CD14-positive monocyte (primary cell): ENCODE data around the gene ABCC4. TPM values are rescaled to one million over a fixed set of nuclear protein-coding genes. Genes with fewer than 3 reads are reported as not detected.

Source experiments
- DNase-seq, 3 donors: peaks; one replicate each; pipeline ENCODE4 v3.0.0-alpha.2; 2011 to 2022
- H2AFZ ChIP-seq: 2 replicates; pipeline ENCODE4 v1.6.0; 2012; ENCODE audit warnings: mild to moderate bottlenecking, low read depth, low read length, inconsistent platforms; ENCODE audit not compliant: insufficient read depth, poor library complexity, severe bottlenecking
- H3K27ac ChIP-seq, 2 donors: 1 replicate in 1 of 2; 2 replicates in 1 of 2; pipeline ENCODE4 v1.5.1; 2012 to 2013; ENCODE audit warnings: low read length in 2 of 2, control low read depth in 1 of 2, inconsistent platforms in 1 of 2, low read depth in 1 of 2, mild to moderate bottlenecking in 1 of 2
- H3K27me3 ChIP-seq, 2 donors: one replicate each; pipeline versions ENCODE4 v1.6.0 to v1.6.1; 2011 to 2013; ENCODE audit warnings: low read length in 2 of 2; ENCODE audit not compliant: control insufficient read depth in 2 of 2, insufficient read depth in 2 of 2
- H3K36me3 ChIP-seq, 2 donors: replicated peaks in 1 of 2; 1 replicate in 1 of 2; 2 replicates in 1 of 2; pipeline versions ENCODE4 v1.5.1 to v1.6.1; 2012 to 2013; ENCODE audit warnings: low read length in 2 of 2, control low read depth in 1 of 2, inconsistent platforms in 1 of 2, mild to moderate bottlenecking in 1 of 2; ENCODE audit not compliant: insufficient read depth in 2 of 2, control insufficient read depth in 1 of 2
- H3K4me1 ChIP-seq, 2 donors: 1 replicate in 1 of 2; 2 replicates in 1 of 2; pipeline versions ENCODE4 v1.5.1 to v1.6.1; 2012 to 2013; ENCODE audit warnings: low read length in 2 of 2, control low read depth in 1 of 2, inconsistent platforms in 1 of 2, mild to moderate bottlenecking in 1 of 2, moderate library complexity in 1 of 2; ENCODE audit not compliant: insufficient read depth in 2 of 2, control insufficient read depth in 1 of 2
- H3K4me2 ChIP-seq: replicated peaks from 2 replicates; pipeline ENCODE3; 2012; ENCODE audit warnings: low read length, moderate library complexity, mild to moderate bottlenecking; ENCODE audit not compliant: poor library complexity, severe bottlenecking; ENCODE audit errors: extremely low read depth
- H3K4me3 ChIP-seq, 3 experiments: fragments of 200-600 bp in 1 of 3; sonication (generic) in 1 of 3; replicated peaks in 1 of 3; 1 replicate in 2 of 3; 2 replicates in 1 of 3; pipeline ENCODE4 v1.5.1; 2011 to 2013; ENCODE audit warnings: low read length in 3 of 3, mild to moderate bottlenecking in 3 of 3, control low read depth in 2 of 3, low read depth in 2 of 3, inconsistent platforms in 1 of 3, moderate library complexity in 1 of 3
- H3K79me2 ChIP-seq: 2 replicates; pipeline ENCODE4 v1.6.0; 2012; ENCODE audit warnings: mild to moderate bottlenecking, control low read depth, inconsistent platforms, low read length, moderate library complexity; ENCODE audit not compliant: insufficient read depth
- H3K9ac ChIP-seq: 2 replicates; pipeline ENCODE4 v1.6.0; 2017; ENCODE audit warnings: low read length, mild to moderate bottlenecking; ENCODE audit not compliant: insufficient read depth, poor library complexity, severe bottlenecking
- H3K9me3 ChIP-seq, 2 donors: replicated peaks in 1 of 2; 1 replicate in 1 of 2; 2 replicates in 1 of 2; pipeline versions ENCODE4 v1.5.1 to v1.6.1; 2012 to 2013; ENCODE audit warnings: low read length in 2 of 2, control low read depth in 1 of 2; ENCODE audit not compliant: control insufficient read depth in 1 of 2, insufficient read depth in 1 of 2
- H4K20me1 ChIP-seq: 2 replicates; pipeline ENCODE4 v1.6.0; 2012; ENCODE audit warnings: mild to moderate bottlenecking, low read length, control low read depth, moderate library complexity; ENCODE audit not compliant: insufficient read depth
- H3K27ac Mint-ChIP-seq, 7 donors: one replicate each; pipeline ENCODE4 v1.8.0; 2020; ENCODE audit warnings: mild to moderate bottlenecking in 7 of 7, mixed read lengths in 7 of 7, moderate library complexity in 6 of 7, inconsistent platforms in 2 of 7
- H3K27me3 Mint-ChIP-seq, 3 donors: one replicate each; pipeline ENCODE4 v1.8.0; 2021 to 2022; ENCODE audit warnings: low read depth in 3 of 3, mild to moderate bottlenecking in 3 of 3, mixed read lengths in 3 of 3, moderate library complexity in 3 of 3, inconsistent platforms in 1 of 3
- H3K36me3 Mint-ChIP-seq, 2 donors: one replicate each; pipeline ENCODE4 v1.8.0; 2020; ENCODE audit warnings: mixed read lengths in 2 of 2, inconsistent platforms in 1 of 2, mild to moderate bottlenecking in 1 of 2
- H3K4me1 Mint-ChIP-seq: one replicate; pipeline ENCODE4 v1.8.0; 2020; ENCODE audit warnings: mild to moderate bottlenecking, mixed read lengths
- H3K4me3 Mint-ChIP-seq, 2 donors: one replicate each; pipeline ENCODE4 v1.8.0; 2020; ENCODE audit warnings: mild to moderate bottlenecking in 2 of 2, mixed read lengths in 2 of 2, moderate library complexity in 1 of 2
- H3K9me3 Mint-ChIP-seq, 7 donors: one replicate each; pipeline ENCODE4 v1.8.0; 2020 to 2022; ENCODE audit warnings: mixed read lengths in 7 of 7, mild to moderate bottlenecking in 6 of 7, moderate library complexity in 6 of 7, inconsistent platforms in 2 of 7
- CTCF ChIP-seq: fragments of 200-600 bp; IDR thresholded peaks from one replicate; pipeline ENCODE4 v1.8.0; 2022; ENCODE audit warnings: antibody characterized with exemption, mild to moderate bottlenecking
- WGBS: methylation state at CpG from one replicate; pipeline ENCODE4 v1.1.5; 2013; ENCODE audit warnings: missing lambda C conversion rate; ENCODE audit not compliant: insufficient coverage; 5-methylcytosine and 5-hydroxymethylcytosine counted together
- intact Hi-C, 2 donors: fragments of 100-400 bp; cut with micrococcal nuclease; formaldehyde crosslinking; loops; one replicate each; pipeline versions ENCODE4 v1.15.0 to v1.15.1; 2023
- polyA plus RNA-seq, 3 donors: library from polyadenylated mRNA; depleted of rRNA in 1 of 3; unstranded in 2 of 3; stranded (reverse) in 1 of 3; fragments of 300-500 nt in 2 of 3; fragments of >200 nt in 1 of 3; fragmentation: Illumina TruSeq in 2 of 3; gene quantifications; 1 replicate in 2 of 3; 2 replicates in 1 of 3; pipeline ENCODE4 v1.2.3, GENCODE V29; 2012 to 2021

ABCC4 gene
- polyA plus RNA-seq, 3 donors, result 0.96 to 2.5 (median 1.7) TPM

- Mint-ChIP-seq H3K4me1 (no peaks in the 10 kb centered on the region), H3K4me3 (no peak overlapping the region), H3K36me3 (no peaks in the 10 kb centered on the region), H3K9me3 (no peaks in the 10 kb centered on the region), H3K27me3 (peaks cover 0 to 4% (median 0%) of the 10 kb centered on the region in 3 donors), H3K27ac (peak overlapping the region in 1 of 7 donors; percentile 41)
- TF ChIP-seq CTCF, result no peak
- no peaks in the 10 kb centered on the region for H4K20me1 ChIP-seq
- no peak overlapping the region for H3K9ac ChIP-seq
- no peak overlapping the region for H3K4me2 ChIP-seq
- no peaks in the 10 kb centered on the region for H3K4me1 ChIP-seq
- H3K4me3 ChIP-seq, result no peak overlapping the region
- no peak overlapping the region for H3K27ac ChIP-seq
- H3K27me3 ChIP-seq, result no peaks in the 10 kb centered on the region
- WGBS, result no CpG with 5 or more reads among the region's 1 CpG
- no peak for DNase-seq
- no peaks in the 10 kb centered on the region for H3K36me3 ChIP-seq
- H3K79me2 ChIP-seq, result no peaks in the 10 kb centered on the region
- intact Hi-C loops, result no loop called here
- H2AFZ ChIP-seq, result no peak overlapping the region
- H3K9me3 ChIP-seq, result no peaks in the 10 kb centered on the region
These were observed 245.0 kb downstream of the ABCC4 start for GRCh38 chr13:95056266-95056665.

- Histone ChIP-seq H3K79me2 (no peaks in the 10 kb centered on the region), H3K27me3 (no peaks in the 10 kb centered on the region), H3K4me1 (no peaks in the 10 kb centered on the region), H2AFZ (no peak overlapping the region), H3K36me3 (no peaks in the 10 kb centered on the region), H3K27ac (no peak overlapping the region), H3K4me2 (no peak overlapping the region), H4K20me1 (no peaks in the 10 kb centered on the region), H3K9ac (no peak overlapping the region), H3K9me3 (no peaks in the 10 kb centered on the region), H3K4me3 (no peak overlapping the region)
- H3K4me3 Mint-ChIP-seq, result no peak overlapping the region
- H3K4me1 Mint-ChIP-seq, result no peaks in the 10 kb centered on the region
- H3K36me3 Mint-ChIP-seq, result no peaks in the 10 kb centered on the region
- intact Hi-C loops, result no loop called here
- H3K27ac Mint-ChIP-seq, result peak overlapping the region in 1 of 7 donors; percentile 55
- peaks cover 0 to 3% (median 2%) of the 10 kb centered on the region in 3 donors for H3K27me3 Mint-ChIP-seq
- DNase-seq, result no peak
- TF ChIP-seq CTCF, result no peak
- no CpG with 5 or more reads among the region's 3 CpGs for WGBS
- peaks cover 0 to 3% (median 0%) of the 10 kb centered on the region in 7 donors for H3K9me3 Mint-ChIP-seq
These were observed 250.2 kb downstream of the ABCC4 start for GRCh38 chr13:95050800-95051615.
